ENCODE data around the gene MVB12B. TPM values are rescaled to one million over a fixed set of nuclear protein-coding genes. Genes with fewer than 3 reads are reported as not detected.

The MVB12B gene
- total and polyA plus RNA-seq, 2 donors (not counting 1 experiment from before 2014, with no cell fraction given) = 2.5 to 2.6 TPM

- Histone ChIP-seq H3K27ac (ENCODE audit: insufficient read depth, low read length) (no peak overlapping the region), H3K9ac (ENCODE audit: insufficient read depth, low read length) (no peak overlapping the region), H3K9me3 (ENCODE audit: control insufficient read depth, insufficient read depth, low read depth, low read length) (no peaks in the 10 kb centered on the region), H4K20me1 (ENCODE audit: control insufficient read depth, extremely low read depth, insufficient read depth, low read length) (no peaks in the 10 kb centered on the region), H3K79me2 (ENCODE audit: control insufficient read depth, insufficient read depth, low read length) (no peaks in the 10 kb centered on the region), H2AFZ (ENCODE audit: low read length) (peak overlapping the region; percentile 3), H3K4me3 (replicated peaks in 1 of 4; ENCODE audit: control extremely low read depth in 1 of 4, insufficient read depth in 1 of 4, low read depth in 3 of 4, low read length in 4 of 4) (no peak overlapping the region), H3K4me2 (ENCODE audit: extremely low read depth, insufficient read depth, low read length) (peak overlapping the region; percentile 42), H3K4me1 (ENCODE audit: control insufficient read depth, extremely low read depth, insufficient read depth, low read length) (no peaks in the 10 kb centered on the region), H3K36me3 (ENCODE audit: control insufficient read depth, insufficient read depth, low read length) (no peaks in the 10 kb centered on the region), H3K27me3 (ENCODE audit: control insufficient read depth, insufficient read depth, low read length) (no peaks in the 10 kb centered on the region)
- no peak for TF ChIP-seq EZH2 (IDR thresholded peaks at IDR 0.05; ENCODE audit: low read length, missing control alignments)
- TF ChIP-seq CTCF (conservative IDR thresholded peaks at IDR 0.05 in 1 of 2, IDR thresholded peaks at IDR 0.05 in 1 of 2; ENCODE audit: low read depth in 1 of 2, low read length in 2 of 2) = no peak
- DNase-seq (ENCODE audit: low read depth in 2 of 2) = peak in 1 of 2 donors; percentile 45
Measured at GRCh38 chr9:126406075-126406667, 79.5 kb downstream of the MVB12B start.

DNA sequence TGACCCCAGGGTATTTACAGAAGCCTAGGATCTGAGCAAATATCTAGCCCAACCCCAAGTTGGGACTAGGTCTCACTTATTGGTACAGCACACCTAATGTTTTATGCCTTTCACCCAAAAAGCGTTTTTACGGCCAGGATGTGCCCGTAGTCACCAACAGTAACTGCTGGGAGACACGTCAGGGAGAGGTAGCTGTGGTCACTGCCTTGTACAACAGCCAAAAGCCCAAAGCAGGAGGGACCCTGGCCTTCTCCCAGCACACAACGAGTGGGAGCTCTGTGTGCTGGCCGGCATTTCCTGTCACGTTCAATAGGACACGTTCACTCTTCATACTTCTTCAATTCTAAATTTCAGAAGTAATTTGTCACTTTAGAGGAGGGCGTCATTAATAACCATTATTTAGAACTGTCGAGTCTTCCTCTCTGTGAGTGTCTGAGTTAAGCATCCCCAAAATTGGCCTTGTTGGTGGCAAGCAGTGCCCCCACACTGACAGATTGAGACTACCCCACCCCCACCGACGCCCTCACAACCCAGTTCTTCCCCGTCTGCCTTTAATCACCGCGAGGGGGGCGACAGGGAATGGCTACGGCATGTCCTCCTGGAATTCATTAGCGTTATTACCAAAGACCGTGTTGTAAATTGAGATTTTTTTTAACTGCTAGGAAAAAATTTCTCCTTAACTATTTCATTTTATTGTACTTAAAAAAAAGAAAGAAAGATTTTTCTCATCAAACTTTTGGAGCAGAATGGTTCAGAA lies 80.7 kb downstream of the MVB12B start:
- Histone ChIP-seq H2AFZ (ENCODE audit: low read length) (peak overlapping the region; percentile 15), H3K36me3 (ENCODE audit: control insufficient read depth, insufficient read depth, low read length) (no peaks in the 10 kb centered on the region), H3K9me3 (ENCODE audit: control insufficient read depth, insufficient read depth, low read depth, low read length) (no peaks in the 10 kb centered on the region), H3K4me2 (ENCODE audit: extremely low read depth, insufficient read depth, low read length) (no peak overlapping the region), H4K20me1 (ENCODE audit: control insufficient read depth, extremely low read depth, insufficient read depth, low read length) (no peaks in the 10 kb centered on the region), H3K9ac (ENCODE audit: insufficient read depth, low read length) (no peak overlapping the region), H3K4me1 (ENCODE audit: control insufficient read depth, extremely low read depth, insufficient read depth, low read length) (no peaks in the 10 kb centered on the region), H3K27ac (ENCODE audit: insufficient read depth, low read length) (no peak overlapping the region), H3K79me2 (ENCODE audit: control insufficient read depth, insufficient read depth, low read length) (no peaks in the 10 kb centered on the region), H3K27me3 (ENCODE audit: control insufficient read depth, insufficient read depth, low read length) (no peaks in the 10 kb centered on the region), H3K4me3 (replicated peaks in 1 of 4; ENCODE audit: control extremely low read depth in 1 of 4, insufficient read depth in 1 of 4, low read depth in 3 of 4, low read length in 4 of 4) (no peak overlapping the region)
- TF ChIP-seq CTCF (conservative IDR thresholded peaks at IDR 0.05 in 1 of 2, IDR thresholded peaks at IDR 0.05 in 1 of 2; ENCODE audit: low read depth in 1 of 2, low read length in 2 of 2) = no peak
- TF ChIP-seq EZH2 (IDR thresholded peaks at IDR 0.05; ENCODE audit: low read length, missing control alignments) = no peak
- DNase-seq (ENCODE audit: low read depth in 2 of 2) = peak in 1 of 2 donors; percentile 58

- TF ChIP-seq CTCF (conservative IDR thresholded peaks at IDR 0.05 in 1 of 2, IDR thresholded peaks at IDR 0.05 in 1 of 2; ENCODE audit: low read depth in 1 of 2, low read length in 2 of 2) = no peak
- no peak for TF ChIP-seq EZH2 (IDR thresholded peaks at IDR 0.05; ENCODE audit: low read length, missing control alignments)
- H3K9me3 ChIP-seq (ENCODE audit: control insufficient read depth, insufficient read depth, low read depth, low read length) = no peaks in the 10 kb centered on the region
Measured at GRCh38 chr9:126408004-126408403, 81.4 kb downstream of the MVB12B start.

More at GRCh38 chr9:126408004-126408403, 81.4 kb downstream of the MVB12B start:
- Histone ChIP-seq H3K27ac (ENCODE audit: insufficient read depth, low read length) (no peak overlapping the region), H3K4me2 (ENCODE audit: extremely low read depth, insufficient read depth, low read length) (no peak overlapping the region), H3K27me3 (ENCODE audit: control insufficient read depth, insufficient read depth, low read length) (no peaks in the 10 kb centered on the region), H3K9ac (ENCODE audit: insufficient read depth, low read length) (no peak overlapping the region), H3K4me1 (ENCODE audit: control insufficient read depth, extremely low read depth, insufficient read depth, low read length) (no peaks in the 10 kb centered on the region), H3K79me2 (ENCODE audit: control insufficient read depth, insufficient read depth, low read length) (no peaks in the 10 kb centered on the region), H3K36me3 (ENCODE audit: control insufficient read depth, insufficient read depth, low read length) (no peaks in the 10 kb centered on the region), H3K4me3 (replicated peaks in 1 of 4; ENCODE audit: control extremely low read depth in 1 of 4, insufficient read depth in 1 of 4, low read depth in 3 of 4, low read length in 4 of 4) (no peak overlapping the region), H2AFZ (ENCODE audit: low read length) (no peak overlapping the region), H4K20me1 (ENCODE audit: control insufficient read depth, extremely low read depth, insufficient read depth, low read length) (no peaks in the 10 kb centered on the region)
- no peak for DNase-seq (ENCODE audit: low read depth in 2 of 2)

Measured in fibroblast of lung (primary cell).